Ascending aorta (tissue), 2 donors: ENCODE measurements around the gene FAM217B. TPM values are rescaled to one million over a fixed set of nuclear protein-coding genes. Genes with fewer than 3 reads are reported as not detected.

ENCODE experiments used
- DNase-seq, 2 donors: peaks; one replicate each; pipeline ENCODE4 v3.0.0-alpha.2; 2019; ENCODE audit warnings: low spot score in 2 of 2
- H3K27ac ChIP-seq, 2 donors: fragments of 200-600 bp; sonication (generic); one replicate each; pipeline ENCODE4 v1.5.1; 2016 to 2017; ENCODE audit warnings: mild to moderate bottlenecking in 1 of 2
- H3K27me3 ChIP-seq: fragments of 200-600 bp; sonication (generic); one replicate; pipeline ENCODE4 v1.5.1; 2017
- H3K36me3 ChIP-seq, 2 donors: fragments of 200-600 bp; sonication (generic); one replicate each; pipeline ENCODE4 v1.5.1; 2016
- H3K4me1 ChIP-seq, 2 donors: fragments of 200-600 bp; sonication (generic); one replicate each; pipeline ENCODE4 v1.5.1; 2016 to 2017; ENCODE audit warnings: mild to moderate bottlenecking in 1 of 2
- H3K4me3 ChIP-seq, 2 donors: fragments of 200-600 bp; sonication (generic); one replicate each; pipeline ENCODE4 v1.5.1; 2016 to 2017; ENCODE audit warnings: mild to moderate bottlenecking in 1 of 2
- H3K9me3 ChIP-seq, 2 donors: fragments of 200-600 bp; sonication (generic); one replicate each; pipeline ENCODE4 v1.5.1; 2016
- intact Hi-C: fragments of 100-400 bp; cut with DNase I; formaldehyde crosslinking; loops from one replicate; pipeline ENCODE4 v1.15.1; 2023
- total RNA-seq: library from RNA; depleted of rRNA; stranded (reverse); fragments of >200 nt; gene quantifications from one replicate; pipeline ENCODE4 v1.1.0, GENCODE V29; 2016
- TF ChIP-seq, protein P1 (sequence below), 3 experiments: fragments of 200-600 bp in 2 of 3; fragments of 450-650 bp in 1 of 3; sonication (generic) in 2 of 3; IDR thresholded peaks; one replicate each; pipeline ENCODE4 v1.5.1; 2016 to 2019; ENCODE audit warnings: antibody characterized with exemption in 3 of 3, mild to moderate bottlenecking in 1 of 3, moderate library complexity in 1 of 3

Gene FAM217B
- total RNA-seq, 1 donor from 2014 or later = 2.6 TPM

DNA sequence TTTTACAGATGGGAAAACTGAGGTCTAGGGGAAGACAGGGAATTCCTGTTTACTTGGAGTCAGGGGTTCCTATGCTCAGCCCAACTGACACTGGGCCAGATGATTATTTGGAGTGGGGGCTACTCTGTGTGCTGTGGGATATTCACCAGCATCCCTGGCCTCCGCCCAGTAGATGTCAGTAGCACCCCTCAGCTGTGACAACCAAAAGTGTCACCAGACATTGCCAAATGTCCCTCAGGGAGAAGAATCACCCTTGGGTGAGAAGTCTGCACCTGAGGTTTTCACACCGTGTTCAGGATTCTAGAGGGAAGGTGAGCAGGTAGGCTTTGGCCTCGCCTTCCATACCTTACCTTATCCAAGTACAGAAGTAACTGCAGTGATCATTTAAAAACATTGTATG lies 45.7 kb downstream of the FAM217B start:
- no peaks in the 10 kb centered on the region for H3K9me3 ChIP-seq
- H3K4me1 ChIP-seq = no peaks in the 10 kb centered on the region
- H3K27me3 ChIP-seq = no peaks in the 10 kb centered on the region
- TF ChIP-seq, protein P1, sequence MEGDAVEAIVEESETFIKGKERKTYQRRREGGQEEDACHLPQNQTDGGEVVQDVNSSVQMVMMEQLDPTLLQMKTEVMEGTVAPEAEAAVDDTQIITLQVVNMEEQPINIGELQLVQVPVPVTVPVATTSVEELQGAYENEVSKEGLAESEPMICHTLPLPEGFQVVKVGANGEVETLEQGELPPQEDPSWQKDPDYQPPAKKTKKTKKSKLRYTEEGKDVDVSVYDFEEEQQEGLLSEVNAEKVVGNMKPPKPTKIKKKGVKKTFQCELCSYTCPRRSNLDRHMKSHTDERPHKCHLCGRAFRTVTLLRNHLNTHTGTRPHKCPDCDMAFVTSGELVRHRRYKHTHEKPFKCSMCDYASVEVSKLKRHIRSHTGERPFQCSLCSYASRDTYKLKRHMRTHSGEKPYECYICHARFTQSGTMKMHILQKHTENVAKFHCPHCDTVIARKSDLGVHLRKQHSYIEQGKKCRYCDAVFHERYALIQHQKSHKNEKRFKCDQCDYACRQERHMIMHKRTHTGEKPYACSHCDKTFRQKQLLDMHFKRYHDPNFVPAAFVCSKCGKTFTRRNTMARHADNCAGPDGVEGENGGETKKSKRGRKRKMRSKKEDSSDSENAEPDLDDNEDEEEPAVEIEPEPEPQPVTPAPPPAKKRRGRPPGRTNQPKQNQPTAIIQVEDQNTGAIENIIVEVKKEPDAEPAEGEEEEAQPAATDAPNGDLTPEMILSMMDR (IDR thresholded peaks at IDR 0.05) = no peak
- H3K27ac ChIP-seq = no peak overlapping the region
- H3K36me3 ChIP-seq = no peaks in the 10 kb centered on the region
- no peak for DNase-seq
- intact Hi-C loops = no loop called here
- H3K4me3 ChIP-seq = no peak overlapping the region

DNA sequence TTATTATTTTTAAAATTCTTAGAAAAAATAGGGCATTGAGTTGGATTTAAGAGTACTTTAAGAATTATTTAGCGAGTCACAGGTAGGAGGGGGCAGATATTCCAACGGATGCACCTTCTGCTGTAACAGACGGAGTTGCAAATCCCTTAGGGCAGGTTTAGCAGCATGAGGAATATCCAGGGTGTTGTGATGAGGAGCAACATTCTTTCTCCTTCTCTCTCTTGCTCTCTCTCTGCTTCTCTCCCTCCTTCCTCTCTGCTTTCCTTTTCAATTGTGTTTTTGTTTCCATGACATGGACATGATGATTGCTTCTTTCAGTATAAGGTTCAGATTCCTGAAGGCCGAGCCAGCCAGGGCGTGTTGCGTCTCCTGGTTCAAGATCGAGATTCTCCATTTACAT lies 46.9 kb downstream of the FAM217B start:
- H3K9me3 ChIP-seq = no peaks in the 10 kb centered on the region
- intact Hi-C loops = no loop called here
- H3K27me3 ChIP-seq = no peaks in the 10 kb centered on the region
- TF ChIP-seq, protein P1 (IDR thresholded peaks at IDR 0.05) = no peak
- no peak overlapping the region for H3K4me3 ChIP-seq
- DNase-seq = no peak
- no peaks in the 10 kb centered on the region for H3K4me1 ChIP-seq
- no peak overlapping the region for H3K27ac ChIP-seq
- no peaks in the 10 kb centered on the region for H3K36me3 ChIP-seq

DNA sequence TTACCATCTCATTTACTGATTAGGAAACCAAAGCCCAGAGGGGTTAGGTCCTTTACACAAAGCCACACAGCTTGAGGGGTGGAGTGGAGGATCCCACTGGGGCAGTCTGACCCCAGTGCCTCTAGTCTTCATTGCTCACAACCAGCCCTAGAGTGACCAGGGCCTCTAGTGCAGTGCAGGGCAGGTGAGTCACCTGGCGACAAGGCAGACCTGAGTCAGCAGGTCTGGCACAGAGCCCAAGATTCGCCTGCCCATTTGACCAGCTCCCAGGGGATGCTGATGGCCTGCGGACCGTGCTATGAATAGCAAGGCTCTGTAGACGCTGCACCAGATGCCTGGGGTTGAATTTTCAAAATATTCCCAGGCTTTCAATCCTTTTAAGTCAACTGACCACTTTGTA lies 48.0 kb downstream of the FAM217B start:
- no peak for DNase-seq
- intact Hi-C loops = no loop called here

DNA sequence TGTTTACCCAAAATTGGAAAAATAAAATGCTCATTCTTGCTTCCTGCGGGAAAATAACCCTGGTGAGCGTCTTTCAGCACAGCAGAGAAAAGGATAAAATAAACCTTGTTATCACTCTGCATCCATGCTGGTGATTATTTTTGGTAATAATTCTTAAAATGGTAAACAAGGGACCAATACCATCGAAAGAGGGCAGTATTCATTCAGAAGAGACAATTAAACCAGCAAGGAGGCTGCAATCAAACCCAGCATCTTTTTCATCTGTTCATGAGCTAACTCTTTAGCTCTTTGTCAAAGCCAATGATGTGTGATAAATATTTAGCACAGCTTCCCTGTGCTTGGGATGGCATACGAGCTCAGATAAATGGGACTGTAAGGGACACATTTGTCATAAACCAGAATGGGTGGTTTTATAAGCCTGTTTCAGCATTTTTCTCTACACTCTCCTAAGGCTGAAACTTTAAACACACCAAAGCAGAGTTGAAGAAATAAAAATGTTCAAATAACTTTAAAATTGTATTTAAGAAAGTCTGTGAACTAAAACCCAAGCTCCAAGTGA lies 52.4 kb downstream of the FAM217B start:
- H3K27ac ChIP-seq = no peak overlapping the region
- H3K36me3 ChIP-seq = no peaks in the 10 kb centered on the region
- no peaks in the 10 kb centered on the region for H3K9me3 ChIP-seq
- no peak overlapping the region for H3K4me3 ChIP-seq
- TF ChIP-seq, protein P1 (IDR thresholded peaks at IDR 0.05) = no peak
- no peaks in the 10 kb centered on the region for H3K4me1 ChIP-seq
- DNase-seq = no peak
- intact Hi-C loops = no loop called here
- H3K27me3 ChIP-seq = no peaks in the 10 kb centered on the region

More for the DNA sequence above, 48.0 kb downstream of the FAM217B start:
- H3K36me3 ChIP-seq = no peaks in the 10 kb centered on the region
- H3K9me3 ChIP-seq = no peaks in the 10 kb centered on the region
- no peak overlapping the region for H3K27ac ChIP-seq
- no peaks in the 10 kb centered on the region for H3K4me1 ChIP-seq
- no peak overlapping the region for H3K4me3 ChIP-seq
- no peaks in the 10 kb centered on the region for H3K27me3 ChIP-seq
- TF ChIP-seq, protein P1 (IDR thresholded peaks at IDR 0.05) = no peak

DNA sequence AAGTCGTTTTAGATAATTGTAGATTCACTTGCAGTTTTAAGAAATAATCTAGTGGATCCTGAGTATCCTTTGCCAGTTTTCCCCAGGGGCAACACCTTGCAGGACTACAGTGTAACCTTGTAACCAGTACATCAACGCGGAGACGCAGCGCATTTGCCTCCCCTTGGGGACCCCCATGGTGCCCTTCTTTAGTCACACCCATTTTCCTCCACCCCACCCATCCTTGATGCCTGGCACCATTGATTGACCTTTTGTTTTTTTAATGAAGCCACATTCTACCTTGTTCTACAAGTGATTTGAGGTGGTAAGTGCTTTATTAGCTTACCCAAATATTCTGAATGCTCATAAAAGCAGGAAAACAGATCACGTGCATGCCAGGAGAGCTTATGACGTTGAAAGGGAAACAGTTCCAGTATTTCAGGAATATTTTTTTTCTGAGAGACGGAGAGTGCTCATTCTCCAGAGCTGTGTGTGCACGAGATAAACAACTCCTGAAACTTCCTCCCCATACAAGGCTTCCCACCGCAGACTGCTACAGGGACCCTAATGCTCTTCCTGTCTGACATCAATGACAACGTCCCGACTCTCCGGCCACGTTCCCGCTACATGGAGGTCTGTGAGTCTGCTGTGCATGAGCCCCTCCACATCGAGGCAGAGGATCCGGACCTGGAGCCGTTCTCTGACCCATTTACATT lies 53.7 kb downstream of the FAM217B start:
- no peak for DNase-seq
- H3K27ac ChIP-seq = no peak overlapping the region
- peak overlapping the region in 1 of 2 donors; percentile 15 for H3K4me3 ChIP-seq
- TF ChIP-seq, protein P1 (IDR thresholded peaks at IDR 0.05) = no peak
- H3K27me3 ChIP-seq = no peaks in the 10 kb centered on the region
- H3K4me1 ChIP-seq = no peaks in the 10 kb centered on the region
- no peaks in the 10 kb centered on the region for H3K36me3 ChIP-seq
- intact Hi-C loops = no loop called here
- H3K9me3 ChIP-seq = no peaks in the 10 kb centered on the region
